CD4-positive, alpha-beta T cell treated with Interleukin-21 for 1 hour (primary cell): ENCODE data around the gene SLC1A5.
A peak's percentile ranks its signal among the peaks of the same experiment; 100 is the strongest.
"Not testable (repeated sequence)": the region's sequence is repeated elsewhere in the genome, so short reads cannot be mapped to it uniquely, and the experiment has no call there.

Experiments used
- DNase-seq: peaks from one replicate; pipeline ENCODE4 v3.0.0-alpha.2; 2020

The SLC1A5 gene

DNA sequence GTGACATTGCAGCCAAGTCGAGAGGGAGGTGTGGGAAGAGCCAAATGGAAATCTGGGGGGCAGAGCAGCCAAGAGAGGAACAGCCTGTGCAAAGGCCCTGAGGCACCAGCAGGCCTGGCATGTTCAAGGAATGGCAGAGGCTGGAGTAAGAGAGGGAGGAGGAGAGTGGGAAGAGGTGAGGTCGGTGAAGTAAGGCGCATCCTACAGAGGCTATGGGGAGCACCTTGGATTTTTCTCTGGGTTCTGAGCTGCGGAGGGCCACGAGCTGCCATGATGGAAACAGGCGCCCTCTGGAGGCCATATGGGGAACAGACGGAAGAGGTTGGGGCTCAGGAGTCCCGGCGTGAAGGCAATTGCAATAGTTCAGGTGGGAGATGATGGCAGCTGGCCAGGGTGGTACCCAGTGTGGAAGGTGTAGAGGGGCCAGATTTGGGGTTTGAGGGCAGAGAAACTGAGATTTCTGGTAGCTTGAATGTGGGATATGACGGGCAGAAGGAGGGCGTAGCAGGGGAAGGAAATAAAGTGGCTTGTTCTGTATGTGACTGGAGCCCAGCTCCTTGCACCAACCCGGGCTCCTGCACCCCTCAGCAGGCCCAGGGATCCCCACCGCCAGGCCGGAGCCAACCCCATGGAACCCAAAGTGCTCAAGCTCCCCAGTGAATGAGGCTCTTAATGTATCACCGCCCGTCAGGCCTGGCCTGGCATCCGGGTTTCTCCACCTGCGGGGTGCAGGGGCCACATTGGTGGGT lies 21.7 kb downstream of the SLC1A5 start:
- peak; percentile 71 for DNase-seq

DNA sequence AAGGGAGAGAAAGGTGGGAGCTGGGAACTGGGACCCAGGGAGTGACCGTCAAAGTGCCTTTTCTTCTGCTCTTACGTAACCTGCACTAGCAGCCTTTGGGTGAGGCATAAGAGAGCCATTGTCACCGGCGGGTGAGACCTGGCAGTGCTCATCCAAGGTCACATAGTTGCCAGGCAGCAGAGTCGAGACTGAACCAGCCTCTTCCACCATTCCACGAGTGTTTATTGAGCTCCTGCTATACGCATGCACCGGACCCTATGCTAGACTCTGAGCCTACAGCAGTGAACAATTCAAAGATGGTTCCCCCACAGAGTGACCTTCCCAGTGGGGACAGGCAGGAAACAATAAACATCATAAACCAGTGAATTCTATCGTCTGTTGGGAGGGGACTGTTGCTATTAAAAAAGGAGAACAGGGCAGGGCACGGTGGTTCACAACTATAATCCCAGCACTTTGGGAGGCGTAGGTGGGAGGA lies 23.5 kb downstream of the SLC1A5 start:
- DNase-seq = no peak

DNA sequence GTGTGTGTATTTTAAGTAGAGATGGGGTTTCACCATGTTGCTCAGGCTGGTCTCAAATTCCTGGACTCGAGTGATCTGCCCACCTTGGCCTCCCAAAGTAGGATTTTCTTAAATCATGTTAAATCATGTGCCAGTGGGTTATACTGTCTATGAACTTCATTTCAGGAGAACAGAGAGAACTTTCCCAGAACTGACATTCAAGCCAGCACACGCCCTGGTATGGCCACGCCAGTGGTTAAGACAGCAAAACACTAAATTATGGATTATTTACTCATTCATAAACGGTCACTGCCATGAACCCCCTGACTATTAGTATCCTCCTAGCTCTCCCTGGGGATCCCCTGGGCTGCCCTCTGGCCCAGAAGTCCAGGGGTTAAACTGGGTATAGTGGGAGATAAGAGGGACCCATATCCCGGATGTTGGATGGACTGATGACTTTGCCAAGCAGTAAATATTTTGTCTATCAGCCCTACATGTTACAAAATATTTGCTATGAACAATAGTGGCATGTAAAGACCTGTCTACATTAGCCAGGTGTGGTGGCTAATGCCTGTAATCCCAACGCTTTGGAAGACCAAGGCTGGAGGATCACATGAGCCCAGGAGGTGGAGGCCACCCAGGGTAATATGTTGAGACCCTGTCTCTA lies 26.0 kb downstream of the SLC1A5 start:
- DNase-seq = no peak

DNA sequence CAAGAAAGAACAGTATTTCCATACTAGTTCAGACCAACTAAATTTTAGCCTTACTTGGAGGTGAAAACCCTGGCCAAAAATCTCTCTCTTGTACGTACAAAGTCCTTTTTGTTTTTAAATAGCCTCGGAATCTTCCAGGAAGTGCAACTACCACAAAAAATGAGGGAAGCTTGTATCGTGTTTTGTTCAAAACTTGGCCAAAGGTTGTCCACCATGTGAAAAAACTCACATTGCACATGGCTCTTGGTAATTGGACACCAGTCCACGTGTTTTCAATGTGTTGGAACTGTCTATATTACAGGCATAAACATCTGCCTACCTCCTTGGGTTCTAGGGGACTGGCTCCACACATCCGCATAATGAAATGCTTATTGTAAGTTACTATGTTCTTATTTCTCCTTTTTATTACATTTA lies 27.0 kb downstream of the SLC1A5 start:
- no peak for DNase-seq

DNA sequence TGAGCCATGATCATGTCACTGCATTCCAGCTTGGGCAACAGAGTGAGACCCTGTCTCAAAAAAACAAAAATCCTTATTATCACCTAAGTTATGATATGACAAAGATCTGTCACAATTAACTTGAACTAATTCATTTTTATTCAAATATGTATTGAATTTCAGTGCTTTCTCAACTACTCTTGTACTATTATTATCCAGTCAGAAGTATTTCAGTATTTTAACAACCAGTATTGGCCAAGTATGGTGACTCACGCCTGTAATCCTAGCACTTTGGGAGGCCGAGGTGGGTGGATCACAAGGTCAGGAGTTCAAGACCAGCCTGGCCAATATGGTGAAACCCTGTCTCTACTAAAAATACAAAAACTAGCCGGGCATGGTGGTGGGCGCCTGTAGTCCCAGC lies 27.5 kb downstream of the SLC1A5 start:
- DNase-seq = not testable (repeated sequence)

DNA sequence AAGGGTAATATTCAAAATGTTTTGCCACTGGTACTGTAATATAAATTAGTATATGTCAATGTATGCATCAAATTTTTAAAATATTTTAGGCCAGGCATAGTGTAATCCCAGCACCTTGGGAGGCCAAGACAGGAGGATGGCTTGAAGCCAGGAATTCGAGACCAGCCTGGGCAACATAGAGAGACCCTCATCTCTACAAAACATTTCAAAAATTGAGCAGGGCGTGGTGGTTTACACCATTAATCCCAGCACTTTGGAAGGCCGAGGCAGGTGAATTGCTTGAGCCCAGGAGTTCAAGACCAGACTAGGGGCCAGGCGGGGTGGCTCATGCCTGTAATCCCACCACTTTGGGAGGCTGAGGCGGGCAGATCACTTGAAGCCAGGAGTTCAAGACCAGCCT lies 28.0 kb downstream of the SLC1A5 start:
- no peak for DNase-seq

DNA sequence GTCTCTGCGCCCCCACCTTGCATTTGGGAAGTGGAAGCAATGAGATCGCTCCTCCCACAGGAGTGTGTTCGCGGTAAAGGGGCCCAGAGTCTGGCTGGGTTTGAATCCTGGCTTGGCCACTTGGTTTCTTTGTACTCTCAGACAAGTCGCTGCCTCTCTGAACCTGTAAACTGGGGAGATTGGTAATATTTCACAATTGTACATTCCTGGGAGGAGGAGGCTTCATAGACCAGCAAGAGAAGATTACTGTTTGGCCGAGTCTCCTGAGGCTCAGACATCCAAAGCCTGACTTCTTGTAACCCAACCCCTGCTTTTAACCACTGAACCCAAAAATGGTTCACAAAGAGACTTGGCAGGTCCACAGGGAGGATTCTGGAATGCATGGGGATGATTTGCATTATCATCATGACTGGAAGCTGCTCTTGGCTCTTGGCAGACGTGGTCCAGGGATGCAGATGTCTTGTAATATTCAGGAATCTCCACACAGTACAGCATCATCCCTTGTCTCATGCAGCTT lies 28.5 kb downstream of the SLC1A5 start:
- DNase-seq = no peak

DNA sequence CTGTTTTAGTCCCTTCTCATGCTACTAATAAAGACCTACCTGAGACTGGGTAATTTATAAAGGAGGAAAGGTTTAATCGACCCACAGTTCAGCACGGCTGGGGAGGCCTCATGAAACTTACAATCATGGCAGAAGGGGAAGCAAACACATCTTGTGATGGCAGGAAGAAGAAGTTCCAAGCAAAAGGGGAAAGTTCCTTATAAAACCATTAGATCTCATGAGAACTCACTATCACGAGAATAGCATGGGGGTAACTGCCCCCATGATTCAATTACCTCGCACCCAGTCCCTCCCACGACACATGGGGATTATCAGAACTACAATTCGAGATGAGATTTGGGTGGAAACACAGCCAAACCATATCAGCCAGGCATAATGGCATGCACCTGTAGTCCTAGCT lies 29.2 kb downstream of the SLC1A5 start:
- DNase-seq = no peak

DNA sequence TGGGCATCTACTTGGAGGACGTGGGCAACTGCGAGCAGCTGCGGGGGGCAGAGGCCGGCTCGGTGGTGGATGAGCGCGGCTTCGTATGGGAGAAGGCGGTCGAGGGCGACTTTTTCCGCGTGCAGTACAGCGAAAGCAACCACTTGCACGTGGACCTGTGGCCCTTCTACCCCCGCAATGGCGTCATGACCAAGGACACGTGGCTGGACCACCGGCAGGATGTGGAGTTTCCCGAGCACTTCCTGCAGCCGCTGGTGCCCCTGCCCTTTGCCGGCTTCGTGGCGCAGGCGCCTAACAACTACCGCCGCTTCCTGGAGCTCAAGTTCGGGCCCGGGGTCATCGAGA lies 31.9 kb downstream of the SLC1A5 start:
- DNase-seq = no peak

DNA sequence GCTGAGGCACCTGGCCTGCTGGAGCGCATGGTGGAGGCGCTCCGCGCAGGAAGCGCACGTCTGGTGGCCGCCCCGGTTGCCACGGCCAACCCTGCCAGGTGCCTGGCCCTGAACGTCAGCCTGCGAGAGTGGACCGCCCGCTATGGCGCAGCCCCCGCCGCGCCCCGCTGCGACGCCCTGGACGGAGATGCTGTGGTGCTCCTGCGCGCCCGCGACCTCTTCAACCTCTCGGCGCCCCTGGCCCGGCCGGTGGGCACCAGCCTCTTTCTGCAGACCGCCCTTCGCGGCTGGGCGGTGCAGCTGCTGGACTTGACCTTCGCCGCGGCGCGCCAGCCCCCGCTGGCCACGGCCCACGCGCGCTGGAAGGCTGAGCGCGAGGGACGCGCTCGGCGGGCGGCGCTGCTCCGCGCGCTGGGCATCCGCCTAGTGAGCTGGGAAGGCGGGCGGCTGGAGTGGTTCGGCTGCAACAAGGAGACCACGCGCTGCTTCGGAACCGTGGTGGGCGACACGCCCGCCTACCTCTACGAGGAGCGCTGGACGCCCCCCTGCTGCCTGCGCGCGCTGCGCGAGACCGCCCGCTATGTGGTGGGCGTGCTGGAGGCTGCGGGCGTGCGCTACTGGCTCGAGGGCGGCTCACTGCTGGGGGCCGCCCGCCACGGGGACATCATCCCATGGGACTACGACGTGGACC lies 32.4 kb downstream of the SLC1A5 start:
- no peak for DNase-seq

DNA sequence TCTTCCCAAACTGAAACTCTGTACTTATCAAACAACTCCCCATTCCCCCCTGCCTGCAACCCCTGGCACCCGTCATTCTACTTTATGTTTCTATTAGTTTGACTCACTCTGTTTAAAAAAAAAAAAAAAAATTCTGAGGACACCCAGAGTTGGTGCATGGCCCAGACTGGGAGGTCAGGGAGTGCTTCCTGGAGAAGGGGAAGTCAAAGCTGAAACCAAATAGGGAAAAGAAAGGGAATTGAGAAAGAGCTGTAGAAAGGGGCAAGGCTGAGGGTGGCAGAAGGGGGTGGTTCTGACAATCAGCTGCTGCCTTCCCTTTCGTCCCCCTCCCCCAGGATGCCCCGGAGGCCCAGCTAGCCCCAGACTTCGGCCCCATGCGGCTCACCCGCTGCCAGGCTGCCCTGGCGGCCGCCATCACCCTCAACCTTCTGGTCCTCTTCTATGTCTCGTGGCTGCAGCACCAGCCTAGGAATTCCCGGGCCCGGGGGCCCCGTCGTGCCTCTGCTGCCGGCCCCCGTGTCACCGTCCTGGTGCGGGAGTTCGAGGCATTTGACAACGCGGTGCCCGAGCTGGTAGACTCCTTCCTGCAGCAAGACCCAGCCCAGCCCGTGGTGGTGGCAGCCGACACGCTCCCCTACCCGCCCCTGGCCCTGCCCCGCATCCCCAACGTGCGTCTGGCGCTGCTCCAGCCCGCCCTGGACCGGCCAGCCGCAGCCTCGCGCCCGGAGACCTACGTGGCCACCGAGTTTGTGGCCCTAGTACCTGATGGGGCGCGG lies 33.1 kb downstream of the SLC1A5 start:
- DNase-seq = no peak

DNA sequence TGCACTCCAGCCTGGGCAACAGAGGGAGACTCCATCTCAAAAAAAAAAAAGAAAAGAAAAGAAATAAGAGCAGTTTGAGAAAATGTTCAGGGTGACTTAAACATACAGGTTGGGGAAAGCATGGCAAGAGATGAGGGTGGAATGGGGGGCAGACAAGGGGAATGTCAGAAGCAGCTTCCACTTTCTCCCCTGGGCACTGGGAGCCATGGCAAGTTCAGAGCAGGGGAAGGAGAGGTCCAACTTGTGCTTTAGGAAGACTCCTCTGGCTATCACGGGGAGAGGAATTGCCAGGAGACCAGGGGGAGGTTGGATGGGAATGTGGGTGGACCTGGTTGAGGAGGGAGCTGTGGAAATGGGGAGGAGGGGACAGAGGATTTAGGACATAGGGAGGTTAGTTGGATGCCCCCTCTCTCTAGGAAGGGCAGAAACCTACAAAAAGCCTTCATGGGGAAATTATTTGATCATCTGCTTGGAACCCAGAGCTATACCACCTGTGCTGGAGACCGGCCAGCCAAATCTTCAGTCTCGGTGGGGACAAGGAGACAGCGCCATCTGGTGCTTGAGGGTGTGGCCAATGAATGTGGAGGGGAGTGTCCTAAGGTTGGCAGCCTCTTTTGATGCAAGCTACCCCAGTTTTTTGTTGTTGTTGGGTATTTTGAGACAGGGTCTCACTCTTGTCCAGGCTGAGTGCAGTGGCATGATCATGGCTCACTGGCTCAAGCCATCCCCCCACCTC lies 34.8 kb downstream of the SLC1A5 start:
- peak; percentile 77 for DNase-seq

DNA sequence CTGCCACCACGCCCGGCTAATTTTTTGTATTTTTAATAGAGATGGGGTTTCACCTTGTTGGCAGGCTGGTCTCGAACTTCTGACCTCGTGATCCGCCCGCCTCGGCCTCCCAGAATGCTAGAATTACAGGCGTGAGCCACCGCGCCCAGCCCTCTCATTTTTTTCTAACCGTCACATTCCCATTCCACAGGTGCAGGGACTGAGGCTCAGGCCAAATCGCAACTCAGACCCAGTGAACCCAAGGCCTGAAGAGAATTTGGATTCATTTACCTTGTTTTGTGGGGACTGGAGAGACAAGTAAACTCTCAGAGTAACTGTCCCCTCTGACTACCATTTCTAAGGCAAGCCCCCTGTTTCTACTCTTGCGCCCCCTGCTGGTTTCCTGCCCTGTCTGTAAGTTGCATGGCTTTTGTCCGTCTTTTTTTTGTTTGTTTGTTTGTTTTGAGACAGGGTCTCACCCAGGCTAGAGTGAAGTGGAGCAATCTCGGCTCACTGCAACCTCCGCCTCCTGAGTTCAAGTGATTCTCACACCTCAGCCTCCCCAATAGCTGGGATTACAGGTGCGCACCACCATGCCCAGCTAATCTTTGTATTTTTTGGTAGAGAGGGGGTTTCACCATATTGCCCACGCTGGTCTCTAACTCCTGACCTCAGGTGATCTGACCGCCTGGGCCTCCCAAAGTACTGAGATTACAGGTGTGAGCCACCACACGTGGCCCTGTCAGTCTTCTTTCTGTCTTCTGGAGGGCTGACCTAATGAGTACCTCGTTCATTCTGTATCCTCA lies 39.9 kb downstream of the SLC1A5 start:
- DNase-seq = peak; percentile 75

DNA sequence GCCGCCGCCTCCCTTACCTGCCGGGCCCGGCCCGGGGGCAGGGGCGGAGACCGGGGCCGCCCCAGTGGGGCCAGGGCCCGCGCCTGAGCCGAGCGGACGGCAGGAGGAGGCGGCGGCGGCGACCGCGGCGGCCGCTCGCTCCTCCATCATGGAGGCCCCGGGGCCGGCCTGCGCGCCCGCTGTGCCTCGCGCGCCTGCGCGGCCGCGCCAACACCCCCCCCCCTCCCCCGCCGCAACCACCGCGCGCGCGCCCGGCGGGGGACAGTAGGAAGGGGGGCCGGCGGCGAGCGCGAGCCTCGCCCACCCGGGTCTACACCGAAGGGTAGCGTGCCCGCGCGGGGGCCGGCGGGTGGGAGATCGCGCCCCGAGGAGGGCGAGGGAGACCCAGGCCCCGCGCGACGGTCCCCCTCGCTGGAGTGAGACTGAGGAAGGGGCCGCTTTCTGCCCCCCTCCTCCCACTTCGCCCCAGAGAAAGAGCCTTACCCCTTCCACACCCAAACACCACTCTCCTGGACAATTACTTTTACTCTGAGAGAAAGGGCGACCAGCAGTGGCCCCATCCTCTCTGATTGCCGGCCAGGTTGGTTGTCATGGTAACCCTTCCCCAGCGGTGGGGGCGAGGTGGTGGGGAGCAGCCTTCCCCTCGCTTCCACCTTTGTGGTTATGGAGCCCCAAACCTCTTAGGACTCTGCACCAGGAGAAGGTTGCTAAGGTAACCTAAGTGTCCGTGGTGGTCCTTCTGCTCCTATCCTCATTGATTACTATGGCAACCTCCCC lies 41.9 kb downstream of the SLC1A5 start, which contains the start of gene STRN4:
Gene STRN4 (minus strand): TSS at position 170 of the 777 bp plus-strand sequence. CDS start 20 bp downstream, at position 150.
- DNase-seq = peak; percentile 70

DNA sequence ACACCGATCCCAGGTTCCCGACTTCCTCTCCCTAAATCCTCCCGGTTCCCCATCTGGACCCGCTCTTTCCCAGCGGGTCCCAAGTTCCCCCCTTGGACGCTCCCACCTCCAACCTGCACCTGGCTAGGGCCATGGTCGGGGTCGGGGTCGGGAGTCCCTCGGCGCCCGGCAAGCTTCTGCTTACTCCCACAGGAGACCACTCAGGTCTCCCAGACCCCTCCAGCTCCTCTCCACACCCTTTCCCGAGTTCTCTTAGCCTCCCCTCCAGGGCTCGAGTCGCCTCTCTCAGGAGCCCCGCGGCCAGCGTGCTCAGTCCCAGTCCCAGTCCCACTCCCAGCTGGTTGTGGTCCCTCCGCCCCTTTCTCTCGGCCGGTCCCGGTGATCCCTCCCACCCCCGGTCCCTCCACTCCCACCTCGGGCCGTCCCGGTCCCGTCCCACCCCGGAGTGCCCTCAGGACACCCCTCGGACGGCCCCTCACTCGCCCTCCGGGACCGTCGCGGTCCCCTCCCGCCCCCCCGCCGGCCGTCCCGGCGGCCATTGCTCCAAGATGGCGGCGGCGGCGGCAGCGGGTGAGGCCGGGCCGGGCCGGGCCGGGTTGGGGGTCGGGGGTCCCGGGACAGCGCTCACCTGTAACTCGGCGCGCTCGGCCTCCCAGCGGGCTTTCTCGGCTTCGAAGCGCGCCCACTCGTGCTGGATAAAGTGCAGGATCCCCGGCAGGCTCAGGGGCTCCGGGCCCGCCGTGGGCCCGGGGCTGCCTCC lies 42.7 kb downstream of the SLC1A5 start, which contains the start of gene FKRP:
Gene FKRP (plus strand): TSS at position 537 of the 760 bp plus-strand sequence. CDS start 9,394 bp downstream, outside the sequence.
- DNase-seq = peak; percentile 38

DNA sequence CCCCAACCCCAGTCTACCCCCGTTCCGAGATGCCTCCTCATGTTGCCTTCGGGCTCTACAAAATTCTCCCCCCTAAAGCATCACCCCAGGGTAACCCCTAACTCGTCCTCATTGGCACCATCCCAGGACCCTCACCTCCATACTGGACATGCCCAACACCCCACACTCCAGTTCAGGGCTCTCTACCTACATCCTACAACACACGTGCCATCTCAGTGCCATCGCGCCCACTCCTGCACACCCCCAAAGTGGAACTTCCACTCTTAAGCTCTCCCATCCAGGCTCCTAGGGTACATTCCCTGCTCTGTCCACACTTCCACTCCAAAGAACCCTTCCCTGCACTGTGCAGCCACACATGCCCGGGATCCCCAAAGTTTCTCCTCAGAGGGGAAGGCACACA lies 43.4 kb downstream of the SLC1A5 start:
- DNase-seq = no peak

DNA sequence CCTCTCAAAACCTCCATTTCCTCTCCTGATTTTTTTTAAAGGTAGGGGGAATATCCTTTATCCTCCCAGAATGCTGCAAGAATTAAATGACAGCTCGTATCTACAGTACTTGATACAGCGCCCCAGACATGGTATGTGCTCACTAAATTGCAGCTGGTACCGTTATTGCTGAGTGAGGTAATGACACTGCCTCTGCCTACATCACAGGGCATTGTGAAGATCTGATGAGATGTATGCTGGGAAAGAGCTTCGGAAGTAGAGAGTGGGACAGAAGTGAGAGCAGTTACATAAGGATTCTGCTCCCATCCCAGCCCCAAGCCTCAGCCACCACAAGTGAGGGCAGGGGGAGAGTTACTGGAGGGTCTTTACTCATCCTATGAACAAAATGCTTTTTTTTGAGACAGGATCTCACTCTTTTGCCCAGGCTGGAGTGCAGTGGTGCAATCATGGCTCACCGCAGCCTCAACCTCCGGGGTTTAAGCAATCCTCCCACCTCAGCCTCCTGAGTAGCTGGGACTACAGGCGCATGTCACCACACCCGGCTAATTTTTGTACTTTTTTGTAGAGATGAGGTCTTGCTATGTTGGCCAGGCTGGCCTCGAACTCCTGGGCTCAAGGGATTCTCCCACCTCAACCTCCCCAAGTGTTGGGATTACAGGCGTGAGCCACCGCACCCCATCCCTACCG lies 44.2 kb downstream of the SLC1A5 start:
- DNase-seq = no peak

DNA sequence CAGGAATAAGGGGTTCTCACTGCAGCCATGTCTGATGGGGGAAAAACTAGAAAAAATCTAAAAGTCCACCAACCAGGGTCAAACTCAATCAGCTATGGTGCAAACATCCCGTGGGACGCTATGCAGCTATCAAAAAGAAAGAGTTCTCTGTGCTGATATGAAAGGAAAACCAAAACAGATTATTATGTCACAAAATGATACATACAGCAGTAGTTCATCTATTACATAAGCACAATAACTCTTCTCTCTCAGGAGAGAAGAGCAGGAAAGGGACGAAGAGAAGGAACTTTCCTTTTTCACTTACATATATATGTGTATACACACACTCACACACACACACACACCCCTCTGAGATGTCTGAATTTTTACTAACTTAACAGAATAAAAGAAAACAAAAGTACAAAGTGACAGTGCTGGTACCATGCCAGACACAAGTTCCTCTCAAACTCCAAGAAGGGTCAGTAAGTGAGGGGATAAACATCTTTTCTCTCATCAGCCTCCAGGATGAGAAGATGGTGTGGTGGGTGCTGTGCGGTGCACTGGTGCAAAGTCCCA lies 45.4 kb downstream of the SLC1A5 start:
- DNase-seq = no peak

DNA sequence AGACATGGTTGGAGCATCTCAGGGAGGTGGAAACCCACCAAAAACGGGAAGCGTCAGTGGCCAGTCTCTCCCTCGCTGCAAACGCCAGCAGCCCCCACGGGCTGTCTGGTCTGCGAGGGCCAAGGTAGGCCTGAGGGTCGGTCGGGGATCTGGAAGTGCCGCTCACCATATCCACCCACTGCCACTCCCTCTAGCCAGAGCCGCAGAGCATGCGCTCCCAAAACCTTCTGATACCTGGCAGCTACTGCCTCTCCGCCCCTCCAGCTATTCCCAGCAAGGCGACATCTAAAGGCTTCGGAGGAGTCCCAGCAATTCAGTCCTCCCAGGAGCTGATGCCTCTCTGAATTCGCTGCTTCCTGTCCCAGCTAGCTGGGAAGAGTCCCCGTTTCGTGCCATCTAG lies 46.9 kb downstream of the SLC1A5 start:
- no peak for DNase-seq
